Endothelial cell of umbilical vein (primary cell): ENCODE measurements around the gene MRPL4. TPM values are rescaled to one million over a fixed set of nuclear protein-coding genes. Genes with fewer than 3 reads are reported as not detected.
A peak's percentile ranks its signal among the peaks of the same experiment; 100 is the strongest.

ENCODE experiments used
- BruUV-seq: library from RNA; stranded (reverse); fragments of 400-500 nt; replicated peaks from 2 replicates; lab custom pipeline; 2021; lab: Mats Ljungman, UMichigan
- CTCF ChIA-PET: fragments of 300-600, 350-600 bp; sonication (Branson Sonifier 250); formaldehyde crosslinking; loops from one replicate; lab custom pipeline; 2021; ENCODE audit warnings: antibody characterized with exemption, inconsistent platforms; lab: Charles Lee
- POLR2A ChIA-PET: fragments of 300-600, 350-600 bp; sonication (Branson Sonifier 250); formaldehyde crosslinking; loops from one replicate; lab custom pipeline; 2021; ENCODE audit warnings: antibody characterized with exemption, inconsistent platforms; lab: Charles Lee
- DNase-seq: peaks from one replicate; pipeline ENCODE4 v3.0.0-alpha.2; 2011; ENCODE audit warnings: low read depth, low spot score
- FAIRE-seq: peaks from 2 replicates; lab custom pipeline; 2011; peaks lifted over from hg19 to GRCh38; lab: Jason Lieb, UNC
- H2AFZ ChIP-seq: 2 replicates; pipeline ENCODE4 v1.6.0; 2012; ENCODE audit warnings: low read depth, low read length, control low read depth, inconsistent platforms
- H3K27ac ChIP-seq: 2 replicates; pipeline ENCODE4 v1.5.1; 2011; ENCODE audit warnings: low read depth, mild to moderate bottlenecking, control low read depth, low read length, moderate library complexity; ENCODE audit not compliant: insufficient read depth
- H3K27me3 ChIP-seq, 2 experiments: 2 replicates each; pipeline versions ENCODE4 v1.6.0 to v1.6.1; 2011; ENCODE audit warnings: low read length in 2 of 2, mixed read lengths in 1 of 2; ENCODE audit not compliant: control insufficient read depth in 2 of 2, insufficient read depth in 2 of 2
- H3K36me3 ChIP-seq, 2 experiments: 2 replicates in 1 of 2; 3 replicates in 1 of 2; pipeline ENCODE4 v1.5.1; 2011; ENCODE audit warnings: low read length in 2 of 2, mild to moderate bottlenecking in 1 of 2, moderate library complexity in 1 of 2; ENCODE audit not compliant: control insufficient read depth in 2 of 2, insufficient read depth in 2 of 2; ENCODE audit errors: extremely low read depth in 1 of 2
- H3K4me1 ChIP-seq: 3 replicates; pipeline ENCODE4 v1.5.1; 2011; ENCODE audit warnings: mild to moderate bottlenecking, low read length; ENCODE audit not compliant: control insufficient read depth, insufficient read depth; ENCODE audit errors: extremely low read depth
- H3K4me2 ChIP-seq: 2 replicates; pipeline ENCODE4 v1.6.1; 2011; ENCODE audit warnings: low read length, control low read depth, mixed read lengths; ENCODE audit not compliant: insufficient read depth
- H3K4me3 ChIP-seq, 3 experiments: fragments of 200-600 bp in 1 of 3; sonication (generic), shearing (Covaris generic) in 1 of 3; replicated peaks in 1 of 3; 2 replicates each; pipeline ENCODE4 v1.5.1; 2011 to 2016; ENCODE audit warnings: control low read depth in 3 of 3, low read length in 3 of 3, mild to moderate bottlenecking in 2 of 3, inconsistent platforms in 1 of 3, low read depth in 1 of 3, moderate library complexity in 1 of 3; ENCODE audit not compliant: insufficient read depth in 1 of 3
- H3K79me2 ChIP-seq: 2 replicates; pipeline ENCODE4 v1.6.0; 2012; ENCODE audit warnings: low read length, inconsistent platforms; ENCODE audit not compliant: control insufficient read depth, insufficient read depth
- H3K9ac ChIP-seq: replicated peaks from 2 replicates; pipeline ENCODE3; 2011; ENCODE audit warnings: low read length, control low read depth; ENCODE audit not compliant: insufficient read depth; ENCODE audit errors: extremely low read depth
- H3K9me1 ChIP-seq: replicated peaks from 3 replicates; pipeline ENCODE4 v1.6.0; 2011; ENCODE audit warnings: mild to moderate bottlenecking, low read length; ENCODE audit not compliant: control insufficient read depth, insufficient read depth; ENCODE audit errors: extremely low read depth
- H3K9me3 ChIP-seq: replicated peaks from 2 replicates; pipeline ENCODE4 v1.5.1; 2012; ENCODE audit warnings: low read length, inconsistent platforms; ENCODE audit not compliant: control insufficient read depth, insufficient read depth
- H4K20me1 ChIP-seq: replicated peaks from 2 replicates; pipeline ENCODE3; 2011; ENCODE audit warnings: mild to moderate bottlenecking, low read length; ENCODE audit not compliant: control insufficient read depth, insufficient read depth; ENCODE audit errors: extremely low read depth
- EZH2 ChIP-seq: IDR thresholded peaks from 2 replicates; pipeline ENCODE4 v1.6.1; 2012; ENCODE audit warnings: borderline replicate concordance, low read depth, mild to moderate bottlenecking, moderate library complexity, low read length, inconsistent platforms; ENCODE audit not compliant: severe bottlenecking
- FOS ChIP-seq: IDR thresholded peaks from 2 replicates; pipeline ENCODE4 v1.6.1; 2011; ENCODE audit warnings: mild to moderate bottlenecking, low read length, moderate library complexity, borderline replicate concordance; ENCODE audit not compliant: insufficient read depth
- GATA2 ChIP-seq: IDR thresholded peaks from 2 replicates; pipeline ENCODE4 v1.7.0; 2011; ENCODE audit warnings: low read depth, mild to moderate bottlenecking, moderate library complexity, mixed read lengths, low read length; ENCODE audit not compliant: insufficient read length, insufficient read depth
- JUN ChIP-seq: IDR thresholded peaks from 2 replicates; pipeline ENCODE4 v1.6.1; 2011; ENCODE audit warnings: borderline replicate concordance, low read depth; ENCODE audit not compliant: insufficient read length, insufficient read depth
- MYC ChIP-seq: IDR thresholded peaks from one replicate; pipeline ENCODE4 v1.6.1; 2011; ENCODE audit warnings: mild to moderate bottlenecking, low read depth, low read length
- POLR2A ChIP-seq: IDR thresholded peaks from 2 replicates; pipeline ENCODE4 v1.6.1; 2012; ENCODE audit warnings: low read depth, mild to moderate bottlenecking, control low read depth, low read length
- POLR2AphosphoS5 ChIP-seq: IDR thresholded peaks from 2 replicates; pipeline ENCODE4 v1.6.1; 2012; ENCODE audit warnings: low read depth, mild to moderate bottlenecking, control low read depth, low read length, moderate library complexity; ENCODE audit not compliant: insufficient read depth
- dilution Hi-C: fragments of 300-500 bp; cut with MboI; formaldehyde crosslinking; loops from one replicate; pipeline ENCODE4 v1.15.0; 2019; ENCODE audit warnings: low sequenced_read_pairs; ENCODE audit not compliant: extremely low pct_ligation_motif_present
- intact Hi-C: fragments of 100-400 bp; cut with micrococcal nuclease; formaldehyde crosslinking; loops from one replicate; pipeline ENCODE4 v1.10.0; 2022
- polyA plus RNA-seq, 4 experiments: library from polyadenylated mRNA; depleted of rRNA in 3 of 4; stranded (reverse) in 3 of 4; unstranded in 1 of 4; fragments of >200 nt; gene quantifications; 2 replicates each; pipeline versions ENCODE4 v1.2.1 to v1.2.3, GENCODE V29; 2011 to 2012; ENCODE audit warnings: missing spikeins in 1 of 4
- total RNA-seq: library from RNA; stranded (reverse); gene quantifications from 2 replicates; pipeline ENCODE4 v1.2.3, GENCODE V29; 2021
- TF ChIP-seq, protein P1 (sequence below), 2 donors: IDR thresholded peaks; 1 replicate in 1 of 2; 2 replicates in 1 of 2; pipeline ENCODE4 v1.5.1; 2011; ENCODE audit warnings: low read length in 2 of 2, mild to moderate bottlenecking in 2 of 2, moderate library complexity in 2 of 2, control low read depth in 1 of 2, inconsistent platforms in 1 of 2, low read depth in 1 of 2; ENCODE audit not compliant: insufficient read depth in 1 of 2; ENCODE audit errors: extremely low read depth in 1 of 2
- TF ChIP-seq, protein P2 (sequence below): IDR thresholded peaks from 2 replicates; pipeline ENCODE4 v1.6.1; 2011; ENCODE audit not compliant: insufficient read depth, insufficient read length

The MRPL4 gene
- total and polyA plus RNA-seq, 2 donors (not counting 3 experiments of a cell fraction or from before 2014, with no cell fraction given), result 70.4 to 118 TPM

- DNase-seq, result peak; percentile 48
- dilution Hi-C loops, result no loop called here
- CTCF ChIA-PET, result interaction anchor here (0.8 to 3.2 kb wide), 7 partner anchors 13 to 96 kb away, joined by 3 to 18 read pairs (median 8); partner anchors contain the start of gene RAVER1
- peaks cover 54 to 71% of the 10 kb centered on the region in 2 experiments for H3K27me3 ChIP-seq
- H4K20me1 ChIP-seq, result no peaks in the 10 kb centered on the region
- intact Hi-C loops, result no loop called here
- FAIRE-seq, result peak; percentile 57
- no peaks in the 10 kb centered on the region for H3K36me3 ChIP-seq
- TF ChIP-seq, protein P1, sequence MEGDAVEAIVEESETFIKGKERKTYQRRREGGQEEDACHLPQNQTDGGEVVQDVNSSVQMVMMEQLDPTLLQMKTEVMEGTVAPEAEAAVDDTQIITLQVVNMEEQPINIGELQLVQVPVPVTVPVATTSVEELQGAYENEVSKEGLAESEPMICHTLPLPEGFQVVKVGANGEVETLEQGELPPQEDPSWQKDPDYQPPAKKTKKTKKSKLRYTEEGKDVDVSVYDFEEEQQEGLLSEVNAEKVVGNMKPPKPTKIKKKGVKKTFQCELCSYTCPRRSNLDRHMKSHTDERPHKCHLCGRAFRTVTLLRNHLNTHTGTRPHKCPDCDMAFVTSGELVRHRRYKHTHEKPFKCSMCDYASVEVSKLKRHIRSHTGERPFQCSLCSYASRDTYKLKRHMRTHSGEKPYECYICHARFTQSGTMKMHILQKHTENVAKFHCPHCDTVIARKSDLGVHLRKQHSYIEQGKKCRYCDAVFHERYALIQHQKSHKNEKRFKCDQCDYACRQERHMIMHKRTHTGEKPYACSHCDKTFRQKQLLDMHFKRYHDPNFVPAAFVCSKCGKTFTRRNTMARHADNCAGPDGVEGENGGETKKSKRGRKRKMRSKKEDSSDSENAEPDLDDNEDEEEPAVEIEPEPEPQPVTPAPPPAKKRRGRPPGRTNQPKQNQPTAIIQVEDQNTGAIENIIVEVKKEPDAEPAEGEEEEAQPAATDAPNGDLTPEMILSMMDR (IDR thresholded peaks at IDR 0.05; ENCODE audit: extremely low read depth in 1 of 2, insufficient read depth in 1 of 2, low read depth in 1 of 2, low read length in 2 of 2), result no peak
- no peak for TF ChIP-seq POLR2AphosphoS5
- TF ChIP-seq EZH2, result no peak
- TF ChIP-seq MYC, result no peak
- no peak for TF ChIP-seq JUN
- no peak for TF ChIP-seq POLR2A
- TF ChIP-seq, protein P2, sequence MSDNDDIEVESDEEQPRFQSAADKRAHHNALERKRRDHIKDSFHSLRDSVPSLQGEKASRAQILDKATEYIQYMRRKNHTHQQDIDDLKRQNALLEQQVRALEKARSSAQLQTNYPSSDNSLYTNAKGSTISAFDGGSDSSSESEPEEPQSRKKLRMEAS, result no peak
- no peak for TF ChIP-seq GATA2
- no peak for TF ChIP-seq FOS
- peaks cover 25% of the 10 kb centered on the region for H3K4me1 ChIP-seq
- POLR2A ChIA-PET, result interaction anchor here (2.2 kb wide), 1 partner anchor 21 kb away, joined by 15 read pairs; the partner anchor contains the start of gene ICAM1
- no peak overlapping the region for H3K4me3 ChIP-seq
- H3K4me2 ChIP-seq, result no peak overlapping the region
- H3K79me2 ChIP-seq, result no peaks in the 10 kb centered on the region
- BruUV-seq, result no TSS peak
- H2AFZ ChIP-seq, result no peak overlapping the region
- no peak overlapping the region for H3K9ac ChIP-seq
- no peak overlapping the region for H3K27ac ChIP-seq
- H3K9me1 ChIP-seq, result no peaks in the 10 kb centered on the region
- no peaks in the 10 kb centered on the region for H3K9me3 ChIP-seq
Observed at GRCh38 chr19:10292206-10292788, 40.3 kb downstream of the MRPL4 start.
